Glutamatergic neuron (in vitro differentiated cells): ENCODE measurements around the gene OPRL1. TPM values are rescaled to one million over a fixed set of nuclear protein-coding genes. Genes with fewer than 3 reads are reported as not detected.

Experiments used
- DNase-seq: peaks from one replicate; pipeline ENCODE4 v3.0.0; 2022
- H3K27ac Mint-ChIP-seq: one replicate; pipeline ENCODE4 v1.8.0; 2020; ENCODE audit warnings: mild to moderate bottlenecking, mixed read lengths, inconsistent platforms; ENCODE audit not compliant: unreplicated experiment
- H3K27me3 Mint-ChIP-seq: one replicate; pipeline ENCODE4 v1.8.0; 2020; ENCODE audit warnings: mild to moderate bottlenecking, moderate library complexity, mixed read lengths, inconsistent platforms; ENCODE audit not compliant: unreplicated experiment
- H3K36me3 Mint-ChIP-seq: one replicate; pipeline ENCODE4 v1.8.0; 2020; ENCODE audit warnings: mild to moderate bottlenecking, mixed read lengths, inconsistent platforms; ENCODE audit not compliant: unreplicated experiment
- H3K4me1 Mint-ChIP-seq: one replicate; pipeline ENCODE4 v1.8.0; 2020; ENCODE audit warnings: mild to moderate bottlenecking, low read depth, mixed read lengths, inconsistent platforms; ENCODE audit not compliant: unreplicated experiment
- H3K4me3 Mint-ChIP-seq: one replicate; pipeline ENCODE4 v1.8.0; 2020; ENCODE audit warnings: mild to moderate bottlenecking, mixed read lengths, inconsistent platforms; ENCODE audit not compliant: unreplicated experiment
- H3K9me3 Mint-ChIP-seq: one replicate; pipeline ENCODE4 v1.8.0; 2020; ENCODE audit warnings: mild to moderate bottlenecking, moderate library complexity, mixed read lengths, inconsistent platforms; ENCODE audit not compliant: unreplicated experiment
- CTCF ChIP-seq: fragments of 200-600 bp; sonication (generic); IDR thresholded peaks from one replicate; pipeline ENCODE4 v1.5.0; 2021; ENCODE audit not compliant: partially characterized antibody, unreplicated experiment
- long read RNA-seq: library from polyadenylated mRNA; unstranded; transcript quantifications from one replicate; pipeline ENCODE4 v2.0.0, GENCODE V29; 2020; ENCODE audit not compliant: unreplicated experiment
- total RNA-seq: library from RNA; stranded (reverse); fragmentation: NEBNext Ultra II Directional; extraction: Animal tissue kit (Norgen Biotek cat#: 25700); gene quantifications from one replicate; pipeline ENCODE4 v1.2.1, GENCODE V29; 2021; ENCODE audit not compliant: unreplicated experiment

OPRL1 gene
- 2.9 TPM for total RNA-seq
- long read RNA-seq, partial matches to known transcripts = 1 of 2 reads
- long read RNA-seq, other reads (novel, unspliced or antisense) = 0 of 2 reads

- TF ChIP-seq CTCF = no peak
- H3K36me3 Mint-ChIP-seq = no peaks in the 10 kb centered on the region
- H3K27me3 Mint-ChIP-seq = peaks cover 21% of the 10 kb centered on the region
- H3K27ac Mint-ChIP-seq = peak within 1 kb of the TSS; percentile 38
- DNase-seq = no peak
- peaks cover 9% of the 10 kb centered on the region for H3K4me1 Mint-ChIP-seq
- peaks cover 9% of the 10 kb centered on the region for H3K9me3 Mint-ChIP-seq
- peak within 1 kb of the TSS; percentile 78 for H3K4me3 Mint-ChIP-seq
These were observed at the start of gene OPRL1 for GRCh38 chr20:64080013-64080812. Gene OPRL1 (plus strand): TSS chr20:64080082. CDS start chr20:64092721, 12,639 bp downstream.

DNA sequence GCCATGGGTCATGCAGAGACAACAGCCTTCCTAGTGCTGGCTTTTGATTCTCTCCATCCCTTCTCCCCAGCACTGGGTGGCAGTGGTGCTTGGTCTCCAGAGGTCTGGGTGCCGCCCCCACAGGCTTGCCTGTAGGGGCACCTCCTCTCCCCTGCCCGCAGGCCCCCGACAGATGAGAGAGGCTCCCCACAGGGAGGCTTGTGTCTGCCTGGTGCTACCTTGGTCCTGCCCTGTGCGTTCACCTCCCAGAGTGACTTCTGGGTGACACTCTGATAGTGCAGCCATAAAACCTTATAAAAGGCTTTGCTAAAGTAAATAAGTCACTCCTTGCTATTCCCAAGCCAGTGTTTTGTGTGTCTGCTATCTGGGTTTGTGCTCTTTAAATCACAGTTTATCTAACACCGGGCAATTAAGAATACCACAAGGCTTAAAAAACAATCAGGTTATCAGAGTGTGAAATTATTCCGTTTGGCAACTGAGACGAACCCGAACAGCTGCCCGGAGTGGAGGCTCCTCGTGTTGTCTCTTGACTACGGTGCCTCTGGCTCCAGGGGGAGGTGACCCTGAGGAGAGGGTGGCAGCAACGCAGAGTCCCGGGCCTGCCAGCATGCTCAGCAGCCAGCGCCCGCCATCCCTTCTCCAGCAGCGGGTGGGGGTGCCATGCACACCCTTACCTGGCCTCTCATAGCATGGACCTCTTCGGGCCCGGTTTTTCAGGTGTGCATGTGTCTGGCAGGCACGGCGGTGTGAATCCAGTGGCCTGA is 49.3 kb upstream of the OPRL1 start:
- no peak overlapping the region for H3K4me3 Mint-ChIP-seq
- H3K36me3 Mint-ChIP-seq = no peaks in the 10 kb centered on the region

GRCh38 chr20:64031822-64032314 is 48.0 kb upstream of the OPRL1 start:
- H3K4me3 Mint-ChIP-seq = no peak overlapping the region
- H3K36me3 Mint-ChIP-seq = no peaks in the 10 kb centered on the region
- peaks cover 20% of the 10 kb centered on the region for H3K4me1 Mint-ChIP-seq
- peaks cover 10% of the 10 kb centered on the region for H3K9me3 Mint-ChIP-seq
- peaks cover 5% of the 10 kb centered on the region for H3K27me3 Mint-ChIP-seq
- DNase-seq = no peak
- H3K27ac Mint-ChIP-seq = no peak overlapping the region
- TF ChIP-seq CTCF = no peak

More for the DNA sequence above, 49.3 kb upstream of the OPRL1 start:
- Mint-ChIP-seq H3K9me3 (peaks cover 10% of the 10 kb centered on the region), H3K27ac (peak overlapping the region; percentile 38), H3K4me1 (peaks cover 13% of the 10 kb centered on the region), H3K27me3 (peaks cover 5% of the 10 kb centered on the region)
- DNase-seq = no peak
- no peak for TF ChIP-seq CTCF

- no peaks in the 10 kb centered on the region for H3K36me3 Mint-ChIP-seq
- TF ChIP-seq CTCF = no peak
- peaks cover 23% of the 10 kb centered on the region for H3K4me1 Mint-ChIP-seq
- peak overlapping the region; percentile 78 for H3K27ac Mint-ChIP-seq
- H3K27me3 Mint-ChIP-seq = peaks cover 8% of the 10 kb centered on the region
- H3K9me3 Mint-ChIP-seq = peaks cover 12% of the 10 kb centered on the region
- peak; percentile 65 for DNase-seq
- H3K4me3 Mint-ChIP-seq = peak overlapping the region; percentile 42
These were observed 46.9 kb upstream of the OPRL1 start for GRCh38 chr20:64032706-64033624.
